Duodenal mucosa (tissue), 2 donors: Measurements from ENCODE around the gene IL17C.

Experiments
- H3K27ac ChIP-seq: one replicate; pipeline ENCODE4 v1.7.0; 2013; ENCODE audit warnings: low read depth, low read length
- H3K27me3 ChIP-seq, 2 donors: one replicate each; pipeline ENCODE4 v1.7.0; 2013; ENCODE audit warnings: low read length in 2 of 2, control low read depth in 1 of 2; ENCODE audit not compliant: insufficient read depth in 2 of 2, control insufficient read depth in 1 of 2
- H3K36me3 ChIP-seq, 2 donors: one replicate each; pipeline ENCODE4 v1.7.0; 2013; ENCODE audit warnings: low read length in 2 of 2, control low read depth in 1 of 2; ENCODE audit not compliant: insufficient read depth in 2 of 2, control insufficient read depth in 1 of 2
- H3K4me1 ChIP-seq, 2 donors: one replicate each; pipeline ENCODE4 v1.7.0; 2013; ENCODE audit warnings: low read length in 2 of 2, control low read depth in 1 of 2; ENCODE audit not compliant: insufficient read depth in 2 of 2, control insufficient read depth in 1 of 2
- H3K4me3 ChIP-seq, 2 donors: one replicate each; pipeline ENCODE4 v1.7.0; 2013; ENCODE audit warnings: low read length in 2 of 2, low read depth in 1 of 2
- H3K9ac ChIP-seq, 2 donors: one replicate each; pipeline ENCODE4 v1.7.0; 2013; ENCODE audit warnings: low read length in 2 of 2, low read depth in 1 of 2
- H3K9me3 ChIP-seq, 2 donors: one replicate each; pipeline ENCODE4 v1.7.0; 2013; ENCODE audit warnings: low read length in 2 of 2, control low read depth in 1 of 2; ENCODE audit not compliant: control insufficient read depth in 1 of 2

IL17C gene, protein sequence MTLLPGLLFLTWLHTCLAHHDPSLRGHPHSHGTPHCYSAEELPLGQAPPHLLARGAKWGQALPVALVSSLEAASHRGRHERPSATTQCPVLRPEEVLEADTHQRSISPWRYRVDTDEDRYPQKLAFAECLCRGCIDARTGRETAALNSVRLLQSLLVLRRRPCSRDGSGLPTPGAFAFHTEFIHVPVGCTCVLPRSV

DNA sequence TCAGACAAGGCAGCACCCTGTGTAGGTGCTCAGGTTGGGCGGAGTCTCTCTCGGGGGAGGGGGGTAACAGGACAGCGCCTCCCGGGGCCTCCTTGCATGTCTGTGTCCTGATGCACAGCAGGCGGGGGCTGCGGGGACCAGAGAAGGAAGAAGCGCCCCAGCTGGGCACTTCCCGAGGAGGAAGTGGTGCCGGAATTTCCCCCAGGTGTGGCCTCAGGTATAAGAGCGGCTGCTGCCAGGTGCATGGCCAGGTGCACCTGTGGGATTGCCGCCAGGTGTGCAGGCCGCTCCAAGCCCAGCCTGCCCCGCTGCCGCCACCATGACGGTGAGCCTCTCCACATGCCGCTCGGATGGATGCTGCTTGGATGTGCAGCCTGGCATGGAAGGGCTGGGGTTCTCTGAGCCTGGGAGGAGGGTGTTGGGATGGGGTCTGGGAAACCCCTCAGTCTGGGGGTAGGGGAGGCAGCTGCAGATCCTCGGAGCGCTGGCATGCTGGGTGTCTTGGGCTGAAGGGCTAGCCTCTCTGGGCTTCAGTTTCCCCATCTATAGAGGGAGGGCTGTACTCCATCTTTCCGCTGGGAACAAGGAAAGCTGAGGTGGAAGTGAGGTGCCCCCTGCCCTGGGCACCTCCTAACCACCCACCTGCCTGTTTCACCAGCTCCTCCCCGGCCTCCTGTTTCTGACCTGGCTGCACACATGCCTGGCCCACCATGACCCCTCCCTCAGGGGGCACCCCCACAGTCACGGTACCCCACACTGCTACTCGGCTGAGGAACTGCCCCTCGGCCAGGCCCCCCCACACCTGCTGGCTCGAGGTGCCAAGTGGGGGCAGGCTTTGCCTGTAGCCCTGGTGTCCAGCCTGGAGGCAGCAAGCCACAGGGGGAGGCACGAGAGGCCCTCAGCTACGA is at the start of gene IL17C:
IL17C (plus strand) TSS at position 250 of the 908 bp plus-strand sequence; CDS start at position 320, 70 bp downstream.
- H3K27ac ChIP-seq: no peak within 1 kb of the TSS
- peaks cover 25 to 34% of the 10 kb centered on the region in 2 donors for H3K27me3 ChIP-seq
- H3K9me3 ChIP-seq: no peaks in the 10 kb centered on the region
- peaks cover 0 to 4% of the 10 kb centered on the region in 2 donors for H3K36me3 ChIP-seq
- H3K4me1 ChIP-seq: peaks cover 24 to 33% of the 10 kb centered on the region in 2 donors
- no peak within 1 kb of the TSS for H3K4me3 ChIP-seq
- H3K9ac ChIP-seq: no peak within 1 kb of the TSS

DNA sequence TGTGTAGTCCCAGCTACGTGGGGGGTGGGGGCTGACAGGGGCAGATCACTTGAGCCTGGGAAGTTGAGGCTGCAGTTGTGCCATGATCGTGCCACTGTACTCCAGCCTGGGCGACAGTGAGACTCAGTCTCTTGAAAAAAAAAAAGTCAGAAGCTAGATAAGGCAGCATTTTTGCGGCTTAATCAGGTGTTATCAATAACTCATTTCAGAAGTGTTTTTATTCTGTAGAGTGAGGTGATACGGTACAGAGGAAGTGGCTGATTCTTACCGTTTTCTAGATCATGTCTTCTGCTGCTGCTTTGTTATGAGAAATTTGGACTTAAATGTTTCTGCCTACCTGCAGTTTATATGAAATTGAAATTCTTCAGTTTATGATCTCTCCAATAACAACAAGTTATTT is 49.6 kb upstream of the IL17C start:
- no peak overlapping the region for H3K27ac ChIP-seq
- no peaks in the 10 kb centered on the region for H3K9me3 ChIP-seq
- no peaks in the 10 kb centered on the region for H3K27me3 ChIP-seq
- no peak overlapping the region for H3K9ac ChIP-seq
- no peak overlapping the region for H3K4me3 ChIP-seq
- no peaks in the 10 kb centered on the region for H3K4me1 ChIP-seq
- H3K36me3 ChIP-seq: peaks cover 38 to 63% of the 10 kb centered on the region in 2 donors

DNA sequence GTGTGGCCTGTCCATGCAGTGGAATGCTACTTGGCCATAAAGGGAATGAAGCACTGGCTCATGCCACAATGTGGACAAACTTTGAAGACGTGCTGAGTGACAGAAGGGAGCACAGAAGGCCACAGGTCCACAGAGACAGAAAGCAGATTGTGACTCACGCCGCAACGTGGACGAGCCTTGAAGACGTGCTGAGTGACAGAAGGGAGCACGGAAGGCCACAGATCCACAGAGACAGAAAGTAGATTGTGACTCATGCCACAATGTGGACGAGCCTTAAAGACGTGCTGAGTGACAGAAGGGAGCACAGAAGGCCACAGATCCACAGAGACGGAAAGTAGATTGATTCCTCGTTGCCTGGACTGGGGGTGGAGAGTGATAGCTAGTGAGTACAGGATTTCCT is 48.9 kb upstream of the IL17C start:
- peaks cover 38 to 66% of the 10 kb centered on the region in 2 donors for H3K36me3 ChIP-seq

DNA sequence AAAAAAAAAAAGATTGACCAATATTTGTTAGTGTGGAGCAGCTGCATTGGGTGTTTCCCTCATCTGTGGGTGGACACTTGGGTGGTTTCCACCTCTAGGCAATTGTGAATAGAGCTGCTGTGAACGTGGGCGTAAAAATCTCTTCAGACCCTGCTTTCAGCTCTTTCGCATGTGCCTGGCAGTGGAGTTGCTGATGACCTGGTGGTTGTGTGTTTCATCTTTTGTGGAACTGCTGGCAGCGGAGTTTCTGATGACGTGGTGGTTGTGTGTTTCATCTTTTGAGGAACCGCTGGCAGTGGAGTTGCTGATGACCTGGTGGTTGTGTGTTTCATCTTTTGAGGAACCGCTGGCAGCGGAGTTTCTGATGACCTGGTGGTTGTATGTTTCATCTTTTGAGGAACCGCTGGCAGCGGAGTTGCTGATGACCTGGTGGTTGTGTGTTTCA is 46.8 kb upstream of the IL17C start:
- Histone ChIP-seq H3K27me3 (no peaks in the 10 kb centered on the region), H3K9ac (no peak overlapping the region), H3K9me3 (no peaks in the 10 kb centered on the region), H3K27ac (no peak overlapping the region), H3K36me3 (peaks cover 34 to 56% of the 10 kb centered on the region in 2 donors), H3K4me3 (no peak overlapping the region), H3K4me1 (no peaks in the 10 kb centered on the region)

More for the DNA sequence above, 48.9 kb upstream of the IL17C start:
- no peak overlapping the region for H3K27ac ChIP-seq
- H3K9ac ChIP-seq: no peak overlapping the region
- no peak overlapping the region for H3K4me3 ChIP-seq
- H3K27me3 ChIP-seq: no peaks in the 10 kb centered on the region
- no peaks in the 10 kb centered on the region for H3K4me1 ChIP-seq
- no peaks in the 10 kb centered on the region for H3K9me3 ChIP-seq

DNA sequence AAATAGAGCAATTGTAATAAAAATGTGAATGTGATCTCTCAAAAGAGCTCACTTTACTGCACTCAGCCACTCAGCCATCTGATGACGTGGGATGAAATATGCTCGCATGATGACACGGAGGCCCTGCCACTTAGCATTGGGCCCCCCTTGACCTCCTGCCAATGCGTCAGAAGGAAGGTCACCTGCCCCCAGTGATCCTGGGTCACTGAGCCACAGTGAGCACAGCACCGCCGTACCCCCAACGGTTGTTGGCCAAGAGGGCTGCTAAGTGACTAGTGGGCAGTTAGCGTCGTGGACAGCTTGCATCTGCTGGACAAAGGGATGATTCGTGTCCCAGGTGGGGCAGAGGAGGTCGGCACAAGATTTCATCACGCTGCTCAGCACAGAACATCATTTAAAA is 45.3 kb upstream of the IL17C start:
- no peaks in the 10 kb centered on the region for H3K9me3 ChIP-seq
- no peaks in the 10 kb centered on the region for H3K27me3 ChIP-seq
- H3K36me3 ChIP-seq: peaks cover 21 to 43% of the 10 kb centered on the region in 2 donors
- no peak overlapping the region for H3K9ac ChIP-seq
- no peak overlapping the region for H3K4me3 ChIP-seq
- H3K4me1 ChIP-seq: no peaks in the 10 kb centered on the region
- H3K27ac ChIP-seq: no peak overlapping the region

DNA sequence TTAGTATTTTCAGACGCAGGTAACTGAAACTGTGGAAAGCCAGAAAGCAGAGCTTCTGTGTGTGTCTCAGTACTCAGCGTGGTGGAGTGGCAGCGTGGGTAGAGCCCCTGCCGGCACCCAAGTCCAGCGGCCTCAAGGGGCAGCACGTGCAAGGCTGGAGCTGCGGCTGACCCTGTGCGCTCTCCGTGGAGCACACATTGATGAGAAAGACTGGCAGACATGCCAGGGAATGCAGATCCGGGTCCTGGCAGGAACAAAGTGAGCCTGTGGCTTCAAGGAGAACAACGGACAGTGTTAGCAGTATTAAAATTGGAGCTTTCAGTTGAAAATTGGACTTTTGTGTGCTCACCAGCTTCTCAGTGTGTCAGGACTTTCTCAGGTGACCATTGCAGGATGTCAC is 44.9 kb upstream of the IL17C start:
- Histone ChIP-seq H3K27me3 (no peaks in the 10 kb centered on the region), H3K27ac (no peak overlapping the region), H3K4me1 (no peaks in the 10 kb centered on the region), H3K36me3 (peaks cover 17 to 43% of the 10 kb centered on the region in 2 donors), H3K9ac (no peak overlapping the region), H3K9me3 (no peaks in the 10 kb centered on the region), H3K4me3 (no peak overlapping the region)

DNA sequence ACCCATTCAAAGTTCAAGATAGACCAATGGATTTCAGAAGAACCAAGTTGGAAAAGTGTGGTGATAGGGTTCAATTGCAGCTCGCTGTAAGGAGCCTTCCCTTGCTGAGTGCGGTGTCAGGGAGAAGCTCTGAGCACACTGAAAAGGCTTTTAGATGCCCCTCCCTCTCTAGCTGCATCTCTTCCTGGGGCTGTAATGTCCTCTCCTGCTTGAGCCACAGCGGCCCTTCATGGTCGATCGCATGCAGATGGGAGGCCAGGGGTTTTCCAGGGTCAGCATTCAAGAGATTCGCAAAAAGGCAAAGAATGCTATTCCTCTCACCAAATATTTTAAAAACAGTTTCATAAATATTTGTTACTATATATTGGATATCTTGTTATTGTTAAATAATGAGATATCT is 44.5 kb upstream of the IL17C start:
- Histone ChIP-seq H3K27ac (no peak overlapping the region), H3K9ac (no peak overlapping the region), H3K36me3 (peaks cover 14 to 43% of the 10 kb centered on the region in 2 donors), H3K27me3 (no peaks in the 10 kb centered on the region), H3K9me3 (no peaks in the 10 kb centered on the region), H3K4me1 (no peaks in the 10 kb centered on the region), H3K4me3 (no peak overlapping the region)

DNA sequence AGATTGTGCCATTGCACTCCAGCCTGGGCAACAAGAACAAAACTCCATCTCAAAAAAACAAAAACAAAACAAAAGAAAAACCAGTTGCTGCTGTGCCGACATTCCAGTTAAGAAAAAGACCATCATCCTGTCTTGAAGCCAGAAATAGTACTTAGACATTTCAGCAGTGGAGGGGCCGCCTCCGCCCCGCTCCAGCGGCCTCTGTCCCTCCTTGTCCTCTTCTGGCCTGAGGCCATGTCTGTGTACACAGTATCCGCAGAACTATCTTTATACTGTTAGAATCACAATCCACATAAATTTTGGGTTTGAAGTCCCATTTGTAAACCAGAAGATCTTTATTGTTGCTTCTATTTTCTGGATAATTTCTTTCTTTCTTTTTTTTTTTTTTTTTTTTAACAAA is 43.3 kb upstream of the IL17C start:
- Histone ChIP-seq H3K27ac (no peak overlapping the region), H3K9ac (no peak overlapping the region), H3K4me1 (peaks cover 0 to 4% of the 10 kb centered on the region in 2 donors), H3K4me3 (no peak overlapping the region), H3K9me3 (no peaks in the 10 kb centered on the region), H3K27me3 (no peaks in the 10 kb centered on the region), H3K36me3 (peaks cover 17 to 43% of the 10 kb centered on the region in 2 donors)

DNA sequence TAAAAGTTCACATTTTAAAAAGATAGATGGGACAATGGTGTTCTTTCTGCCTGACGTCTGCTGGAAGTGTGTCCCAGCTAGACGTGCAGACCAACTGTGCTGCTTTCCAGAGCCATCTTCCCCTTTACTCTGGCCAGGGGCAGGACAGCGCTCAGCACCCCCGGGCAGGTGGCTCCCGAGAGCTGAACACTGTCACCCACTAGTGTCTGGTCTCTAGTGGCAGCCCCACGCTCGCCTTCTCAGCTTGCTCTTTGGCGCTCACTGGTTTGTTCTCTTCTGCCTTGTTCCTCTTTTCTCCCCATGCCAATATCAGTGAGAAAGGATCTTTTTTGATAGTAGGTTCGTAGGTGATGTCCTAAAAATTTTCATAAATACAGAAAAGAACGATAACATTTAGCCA is 42.5 kb upstream of the IL17C start:
- no peak overlapping the region for H3K9ac ChIP-seq
- H3K4me1 ChIP-seq: peaks cover 0 to 5% of the 10 kb centered on the region in 2 donors
- H3K4me3 ChIP-seq: no peak overlapping the region
- peaks cover 19 to 48% of the 10 kb centered on the region in 2 donors for H3K36me3 ChIP-seq
- no peaks in the 10 kb centered on the region for H3K9me3 ChIP-seq
- no peaks in the 10 kb centered on the region for H3K27me3 ChIP-seq
- H3K27ac ChIP-seq: no peak overlapping the region

DNA sequence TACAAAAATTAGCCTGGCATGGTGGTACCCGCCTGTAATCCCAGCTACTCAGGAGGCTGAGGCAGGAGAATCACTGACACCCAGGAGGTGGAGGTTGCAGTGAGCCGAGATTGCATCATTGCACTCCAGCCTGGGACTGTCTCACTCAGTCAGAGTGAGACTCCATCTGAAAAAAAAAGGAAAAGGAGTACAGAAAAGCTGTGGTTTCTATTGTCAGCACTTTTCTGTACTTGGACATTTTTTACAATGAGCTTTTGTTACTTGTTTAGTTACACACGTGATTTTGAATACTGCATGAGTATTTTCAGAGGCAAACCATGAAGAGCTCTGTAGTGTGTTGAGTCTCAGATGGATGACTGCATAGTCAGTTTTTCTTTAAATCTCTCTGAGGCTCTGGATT is 41.9 kb upstream of the IL17C start:
- H3K27me3 ChIP-seq: no peaks in the 10 kb centered on the region
- no peak overlapping the region for H3K4me3 ChIP-seq
- H3K9ac ChIP-seq: no peak overlapping the region
- H3K36me3 ChIP-seq: peaks cover 24 to 53% of the 10 kb centered on the region in 2 donors
- no peaks in the 10 kb centered on the region for H3K9me3 ChIP-seq
- H3K4me1 ChIP-seq: peaks cover 0 to 5% of the 10 kb centered on the region in 2 donors
- H3K27ac ChIP-seq: no peak overlapping the region
